NCI-H1048 (cell line): ENCODE results near the gene GPBP1L1.

Experiments used
- DNase-seq: peaks from one replicate; lab custom pipeline; 2025; lab: John Stamatoyannopoulos, UW

The GPBP1L1 gene

DNA sequence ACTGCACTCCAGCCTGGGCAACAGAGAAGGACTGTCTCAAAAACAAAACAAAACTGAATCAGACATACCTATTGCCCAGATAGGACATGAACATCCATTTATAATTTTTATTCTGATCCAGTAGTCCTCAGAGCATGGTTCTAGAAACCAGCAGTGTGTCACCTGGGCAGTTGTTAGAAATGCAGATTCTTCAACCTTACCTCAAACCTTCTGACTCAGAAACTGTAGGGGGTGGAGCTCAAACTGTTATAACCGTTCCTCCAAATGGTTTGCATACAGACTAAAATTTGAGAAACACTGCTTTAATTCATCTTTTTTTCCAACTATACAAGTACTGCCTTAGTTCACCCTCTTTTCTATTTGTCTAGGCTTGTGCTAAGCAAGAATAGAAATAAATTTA is 96.5 kb downstream of the GPBP1L1 start:
- no peak for DNase-seq

DNA sequence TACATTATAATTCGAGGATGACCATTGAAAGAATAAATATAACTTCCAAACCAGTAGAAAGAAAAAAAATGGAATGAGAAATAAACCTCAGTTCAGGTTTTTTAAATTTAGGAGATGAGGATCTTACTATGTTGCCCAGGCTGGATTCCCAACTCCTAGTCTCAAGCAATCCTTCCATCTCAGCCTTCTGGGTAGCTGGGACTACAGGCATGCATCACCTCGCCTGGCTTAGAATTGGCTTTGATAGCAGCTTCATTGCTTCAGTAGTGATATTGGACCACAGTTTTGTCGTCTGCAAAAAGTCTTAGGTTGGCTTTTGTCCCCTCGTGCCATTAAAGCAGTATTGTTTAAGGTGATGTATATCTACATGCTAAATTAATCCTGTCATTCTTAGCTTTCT is 99.6 kb downstream of the GPBP1L1 start:
- DNase-seq = no peak

DNA sequence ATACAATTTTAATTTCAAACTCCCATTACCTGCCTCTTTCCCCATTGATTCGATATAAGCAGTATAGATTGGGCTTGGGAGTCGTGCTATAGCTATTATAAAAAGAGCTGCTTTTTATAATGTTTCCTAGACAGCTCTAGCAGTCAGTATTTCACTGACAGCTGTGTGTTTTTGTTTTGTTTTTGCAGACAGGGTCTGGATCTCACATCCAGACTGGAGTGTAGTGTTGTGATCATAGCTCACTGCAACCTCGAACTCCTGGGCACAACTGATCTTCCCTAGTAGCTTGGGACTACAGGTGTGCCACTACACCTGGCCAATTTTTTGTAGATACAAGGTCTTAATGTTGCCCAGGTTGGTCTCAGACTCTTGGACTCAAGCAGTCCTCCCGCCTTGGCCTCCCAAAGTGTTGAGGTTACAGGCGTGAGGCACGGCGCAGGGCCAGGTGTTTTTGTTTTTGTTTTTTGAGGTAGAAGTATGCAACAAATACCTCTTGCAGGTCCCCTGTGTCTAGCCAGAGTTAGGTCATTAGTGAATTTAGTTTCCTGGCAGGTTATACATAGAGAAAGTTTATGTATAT is 100.7 kb downstream of the GPBP1L1 start:
- DNase-seq = no peak

DNA sequence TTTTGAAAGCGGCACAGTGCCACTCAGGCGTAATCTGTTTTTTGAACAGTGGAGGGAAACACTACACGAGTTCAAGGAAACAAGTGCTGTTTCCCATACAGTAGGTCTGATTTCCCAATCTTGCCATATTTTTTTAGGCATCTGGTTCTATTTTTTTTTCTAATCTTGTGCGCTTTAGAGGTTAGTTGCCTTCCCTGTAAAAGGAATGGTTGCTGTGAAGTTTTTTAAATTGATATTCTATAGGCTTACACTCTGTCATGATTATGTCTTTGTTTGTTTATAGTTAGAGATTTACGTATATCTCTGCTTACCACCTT is 101.3 kb downstream of the GPBP1L1 start:
- DNase-seq = no peak

DNA sequence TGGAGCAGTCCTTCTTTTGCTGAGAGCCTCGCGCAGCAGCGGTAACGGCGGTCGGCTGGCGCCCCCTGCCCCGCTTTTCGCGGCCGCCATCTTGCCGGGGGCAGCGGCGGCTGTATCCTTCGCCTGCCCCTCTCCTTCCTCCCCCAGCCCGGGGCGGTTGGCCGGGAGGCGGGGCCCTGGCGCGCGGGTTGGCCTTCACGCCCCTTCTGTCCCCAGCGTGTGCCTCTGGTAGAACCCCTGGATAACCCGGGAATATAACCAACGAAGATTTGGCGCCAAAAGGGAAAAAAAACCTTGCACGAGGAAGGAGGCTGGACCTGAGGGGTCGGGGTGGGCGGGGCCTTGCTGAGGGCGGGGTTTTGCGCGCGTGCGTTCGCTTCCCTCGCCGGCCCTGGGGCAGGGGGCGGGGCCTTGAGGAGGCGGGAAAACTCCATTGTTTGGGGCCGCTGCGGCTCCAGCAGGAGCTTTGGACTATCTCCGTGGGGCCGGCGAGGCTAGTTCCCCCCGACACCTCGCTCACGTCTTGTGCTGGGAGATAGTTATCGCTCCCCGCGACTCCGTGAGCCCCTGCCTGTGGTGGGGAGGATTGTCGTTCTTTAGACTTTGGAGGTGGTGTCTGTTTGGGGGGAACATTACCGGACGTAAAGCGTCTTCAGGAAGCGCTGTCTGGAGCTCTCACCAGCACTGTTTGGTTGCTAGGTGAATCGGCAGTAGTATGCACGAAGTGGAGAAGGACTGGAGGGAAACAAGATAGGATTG is 101.8 kb downstream of the GPBP1L1 start:
- peak; percentile 85 for DNase-seq

DNA sequence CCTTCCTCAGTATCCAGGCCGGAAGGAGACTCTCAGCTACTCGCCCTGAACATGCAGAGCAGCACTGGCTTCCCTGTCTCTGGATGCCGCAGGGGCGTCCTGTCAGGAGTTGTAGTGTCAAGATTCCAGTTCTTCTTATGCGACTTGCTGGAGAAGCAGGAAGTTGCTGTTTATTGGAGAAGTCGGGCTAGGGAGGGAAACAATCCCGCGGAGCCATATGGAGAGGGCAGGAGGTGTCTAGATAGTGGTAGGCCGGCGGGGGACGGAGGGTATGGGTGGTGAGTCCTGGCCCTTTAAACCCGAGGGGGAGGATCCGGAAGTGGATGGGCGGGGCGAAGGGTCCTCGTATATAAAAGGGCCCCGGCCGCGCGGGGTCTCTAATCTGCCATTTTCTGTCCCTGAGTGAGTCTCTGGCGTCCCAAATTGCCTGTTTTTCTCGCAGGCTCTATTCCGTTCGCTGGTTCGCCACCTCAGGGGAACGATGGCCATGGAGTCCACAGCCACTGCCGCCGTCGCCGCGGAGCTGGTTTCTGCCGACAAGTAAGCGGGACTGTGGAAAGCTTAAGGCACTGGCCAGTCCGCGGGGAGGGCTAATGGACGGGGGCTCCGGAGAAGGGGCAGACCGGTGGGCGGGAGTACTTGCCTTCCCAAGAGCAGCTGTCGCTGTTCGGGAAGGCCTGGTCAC is 102.5 kb downstream of the GPBP1L1 start, which contains the start of gene NASP:
NASP (plus strand) TSS at position 376 of the 685 bp plus-strand sequence; CDS start at position 482, 106 bp downstream.
- DNase-seq = peak; percentile 49

DNA sequence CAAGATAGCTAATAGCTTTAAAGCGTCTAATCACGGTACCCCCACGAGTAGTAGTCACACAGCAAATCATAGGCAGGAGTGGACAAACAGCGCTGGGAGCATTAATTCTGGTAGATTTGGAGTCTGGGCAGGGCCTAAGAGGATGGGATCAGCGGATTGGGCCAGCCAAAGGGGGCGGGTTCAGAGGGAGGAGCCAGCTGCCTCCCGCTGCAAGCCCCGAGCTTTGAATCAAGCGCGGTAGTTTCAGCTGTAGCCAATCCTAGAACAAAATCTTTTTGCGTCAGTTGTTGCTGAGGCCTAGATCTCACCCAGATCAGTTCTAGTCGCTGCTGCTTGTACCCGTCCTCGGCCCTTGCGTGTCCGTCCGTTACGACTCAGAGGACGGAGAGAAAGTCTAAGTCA is 103.1 kb downstream of the GPBP1L1 start:
- DNase-seq = peak; percentile 96
